ENCODE measurements around the gene PCDH9.

Gene PCDH9

DNA sequence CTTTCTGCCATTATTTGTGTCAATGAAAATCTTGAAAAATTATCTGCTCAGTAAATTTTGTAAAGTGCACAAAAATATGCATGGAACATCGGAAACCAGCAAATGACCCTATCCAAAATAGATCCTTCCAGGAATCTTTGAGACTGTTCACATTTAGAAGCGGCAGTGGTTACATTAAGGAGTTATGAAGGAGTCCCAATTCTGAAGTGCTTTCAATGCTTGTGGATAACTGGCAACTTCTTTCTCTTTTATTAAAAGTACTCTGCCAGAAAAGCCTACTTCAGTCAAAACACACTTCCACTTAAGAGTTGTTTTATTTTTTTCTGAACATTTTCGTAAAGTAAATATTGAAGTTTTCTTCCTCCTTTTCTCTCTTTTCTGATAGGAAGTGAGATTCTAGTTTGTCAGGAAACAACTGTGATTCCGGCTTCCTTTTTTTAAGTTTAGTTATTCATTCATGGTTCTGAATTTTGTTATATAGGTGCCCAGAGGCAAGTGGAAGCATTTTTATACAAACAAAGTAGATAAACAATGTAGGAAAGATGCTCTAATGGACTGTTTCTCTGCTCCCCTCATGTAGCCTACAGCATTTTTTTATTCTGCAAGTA lies 83.5 kb downstream of the PCDH9 start:
- Histone ChIP-seq H3K27ac (no peak overlapping the region), H3K9ac (ENCODE audit: insufficient read length) (no peak overlapping the region), H3K4me3 (no peak overlapping the region), H3K9me3 (ENCODE audit: low read depth, low read length) (no peaks in the 10 kb centered on the region), H3K36me3 (ENCODE audit: insufficient read depth, low read length) (no peaks in the 10 kb centered on the region)
- TF ChIP-seq FOXP2 (optimal IDR thresholded peaks at IDR 0.05; ENCODE audit: control extremely low read depth, extremely low read length, insufficient read depth), result no peak
- no peak for TF ChIP-seq EZH2 (IDR thresholded peaks at IDR 0.05)
- no peak for TF ChIP-seq POLR2AphosphoS5 (IDR thresholded peaks at IDR 0.05; ENCODE audit: borderline replicate concordance, low read depth, low read length)
- no peak for DNase-seq (ENCODE audit: low read depth, low spot score)

DNA sequence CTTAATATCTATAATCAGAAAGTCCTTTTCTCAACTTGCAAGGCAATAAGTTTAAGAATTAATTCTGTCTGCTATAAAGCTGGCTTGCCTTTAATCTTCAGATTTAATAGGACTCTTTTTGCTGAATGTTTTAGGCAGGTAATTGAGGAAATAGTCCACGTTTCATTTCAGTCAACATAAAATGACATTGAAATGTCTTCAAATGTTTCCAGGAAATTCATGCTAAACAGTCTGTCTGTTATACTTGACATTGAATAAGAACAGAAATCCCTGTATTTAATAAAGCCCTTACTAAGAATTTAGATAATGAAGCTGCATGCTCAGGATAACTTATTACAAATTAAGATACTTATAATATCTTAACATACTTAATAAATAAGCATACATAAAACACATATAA lies 84.2 kb downstream of the PCDH9 start:
- Histone ChIP-seq H3K9me3 (ENCODE audit: low read depth, low read length) (no peaks in the 10 kb centered on the region), H3K9ac (ENCODE audit: insufficient read length) (no peak overlapping the region), H3K4me3 (no peak overlapping the region), H3K27ac (no peak overlapping the region), H3K36me3 (ENCODE audit: insufficient read depth, low read length) (no peaks in the 10 kb centered on the region)
- no peak for TF ChIP-seq EZH2 (IDR thresholded peaks at IDR 0.05)
- TF ChIP-seq POLR2AphosphoS5 (IDR thresholded peaks at IDR 0.05; ENCODE audit: borderline replicate concordance, low read depth, low read length), result no peak
- no peak for TF ChIP-seq FOXP2 (optimal IDR thresholded peaks at IDR 0.05; ENCODE audit: control extremely low read depth, extremely low read length, insufficient read depth)
- no peak for DNase-seq (ENCODE audit: low read depth, low spot score)

DNA sequence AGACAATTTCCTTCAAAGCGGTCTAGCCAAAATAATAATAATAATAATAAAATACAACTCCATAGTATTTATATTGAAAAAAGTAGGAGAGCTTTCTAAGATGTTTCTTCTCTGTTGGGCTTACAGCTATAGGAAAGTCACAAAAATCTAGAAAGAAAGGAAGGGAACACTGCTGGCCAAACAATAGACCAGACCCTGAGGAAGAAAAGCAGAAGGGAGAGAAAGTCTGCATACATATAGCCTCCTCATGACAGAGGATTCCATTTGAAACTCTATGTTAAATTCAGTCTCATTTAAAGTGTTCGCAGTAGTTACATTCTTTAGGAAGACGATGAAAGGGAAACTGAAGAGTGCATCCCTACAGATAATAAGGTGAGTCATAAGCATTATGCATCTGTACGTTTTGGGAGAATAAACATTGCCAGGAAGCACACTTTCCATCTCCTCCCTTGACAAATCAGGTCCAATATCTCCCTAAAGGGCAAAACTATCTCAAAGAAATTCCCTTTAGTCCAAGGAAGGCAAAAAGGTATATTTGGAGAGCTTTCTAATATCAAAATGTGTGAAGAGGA lies 86.5 kb downstream of the PCDH9 start:
- no peak for DNase-seq (ENCODE audit: low read depth, low spot score)
- TF ChIP-seq EZH2 (IDR thresholded peaks at IDR 0.05), result no peak
- TF ChIP-seq POLR2AphosphoS5 (IDR thresholded peaks at IDR 0.05; ENCODE audit: borderline replicate concordance, low read depth, low read length), result no peak
- no peak for TF ChIP-seq FOXP2 (optimal IDR thresholded peaks at IDR 0.05; ENCODE audit: control extremely low read depth, extremely low read length, insufficient read depth)

DNA sequence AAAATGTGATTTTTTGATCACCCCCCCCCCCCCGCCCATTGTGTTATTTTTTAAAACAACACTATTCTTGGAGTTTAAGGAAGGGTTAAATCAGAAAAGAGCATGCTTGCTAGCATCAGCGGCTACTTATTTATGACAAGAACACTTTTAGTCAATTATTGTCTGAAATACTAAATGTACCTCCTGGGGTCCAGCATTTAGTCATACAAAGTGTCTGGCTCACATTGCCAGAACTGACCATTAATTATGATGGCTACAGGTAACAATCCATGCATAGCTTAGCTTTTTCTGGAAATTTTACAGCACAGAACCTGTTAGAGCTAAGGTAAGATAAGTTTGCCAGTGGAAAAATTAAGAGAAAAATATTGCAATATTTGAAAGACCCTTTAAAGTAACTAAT lies 90.1 kb downstream of the PCDH9 start:
- Histone ChIP-seq H3K9me3 (ENCODE audit: low read depth, low read length) (no peaks in the 10 kb centered on the region), H3K27ac (no peak overlapping the region), H3K4me3 (no peak overlapping the region), H3K36me3 (ENCODE audit: insufficient read depth, low read length) (no peaks in the 10 kb centered on the region), H3K9ac (ENCODE audit: insufficient read length) (no peak overlapping the region)
- no peak for DNase-seq (ENCODE audit: low read depth, low spot score)
- TF ChIP-seq EZH2 (IDR thresholded peaks at IDR 0.05), result no peak
- TF ChIP-seq FOXP2 (optimal IDR thresholded peaks at IDR 0.05; ENCODE audit: control extremely low read depth, extremely low read length, insufficient read depth), result no peak
- no peak for TF ChIP-seq POLR2AphosphoS5 (IDR thresholded peaks at IDR 0.05; ENCODE audit: borderline replicate concordance, low read depth, low read length)

More for the DNA sequence above, 86.5 kb downstream of the PCDH9 start:
- no peaks in the 10 kb centered on the region for H3K36me3 ChIP-seq (ENCODE audit: insufficient read depth, low read length)
- no peaks in the 10 kb centered on the region for H3K9me3 ChIP-seq (ENCODE audit: low read depth, low read length)
- no peak overlapping the region for H3K27ac ChIP-seq
- no peak overlapping the region for H3K4me3 ChIP-seq
- no peak overlapping the region for H3K9ac ChIP-seq (ENCODE audit: insufficient read length)

DNA sequence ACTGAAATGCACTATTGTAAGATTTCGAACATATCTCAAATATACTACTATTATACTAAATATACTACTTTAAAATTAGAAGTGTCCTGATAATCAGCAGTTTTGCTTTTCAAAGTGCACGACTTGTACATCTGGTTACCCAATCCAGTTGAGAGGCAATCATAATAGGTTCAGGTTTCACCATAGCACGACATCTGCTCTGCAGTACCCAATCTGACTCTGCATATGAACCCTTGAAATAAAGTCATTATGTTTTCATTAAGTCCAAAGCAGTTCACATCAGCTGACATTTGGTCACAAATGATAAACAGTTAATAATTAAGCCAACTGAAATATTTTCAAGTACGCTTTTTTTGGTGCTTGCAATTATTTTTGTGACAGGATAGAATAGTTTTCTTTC lies 90.6 kb downstream of the PCDH9 start:
- DNase-seq (ENCODE audit: low read depth, low spot score), result no peak
- Histone ChIP-seq H3K27ac (no peak overlapping the region), H3K36me3 (ENCODE audit: insufficient read depth, low read length) (no peaks in the 10 kb centered on the region)

DNA sequence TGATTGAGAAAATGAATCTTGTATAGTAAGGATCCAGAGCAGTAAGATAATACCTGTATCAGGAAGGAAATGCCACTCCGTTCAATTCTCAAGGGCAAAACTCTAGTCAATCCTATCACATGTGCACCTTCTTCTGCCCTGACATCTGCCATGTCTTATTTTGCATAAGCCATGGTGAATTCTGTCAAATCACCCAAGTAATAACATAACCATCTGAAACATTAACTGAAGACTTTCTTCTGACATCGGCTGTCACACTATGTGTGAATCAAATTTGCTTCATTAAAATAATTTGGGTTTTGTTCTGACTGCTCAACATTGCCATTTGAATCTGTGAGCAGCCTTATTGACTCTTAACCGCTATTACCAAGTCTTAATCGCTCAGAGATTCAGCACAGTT lies 91.2 kb downstream of the PCDH9 start:
- Histone ChIP-seq H3K27ac (no peak overlapping the region), H3K36me3 (ENCODE audit: insufficient read depth, low read length) (no peaks in the 10 kb centered on the region), H3K9ac (ENCODE audit: insufficient read length) (no peak overlapping the region), H3K4me3 (no peak overlapping the region), H3K9me3 (ENCODE audit: low read depth, low read length) (no peaks in the 10 kb centered on the region)
- no peak for DNase-seq (ENCODE audit: low read depth, low spot score)
- TF ChIP-seq EZH2 (IDR thresholded peaks at IDR 0.05), result no peak
- TF ChIP-seq FOXP2 (optimal IDR thresholded peaks at IDR 0.05; ENCODE audit: control extremely low read depth, extremely low read length, insufficient read depth), result no peak
- no peak for TF ChIP-seq POLR2AphosphoS5 (IDR thresholded peaks at IDR 0.05; ENCODE audit: borderline replicate concordance, low read depth, low read length)

More for the DNA sequence above, 90.6 kb downstream of the PCDH9 start:
- TF ChIP-seq POLR2AphosphoS5 (IDR thresholded peaks at IDR 0.05; ENCODE audit: borderline replicate concordance, low read depth, low read length) (no peak), FOXP2 (optimal IDR thresholded peaks at IDR 0.05; ENCODE audit: control extremely low read depth, extremely low read length, insufficient read depth) (no peak), EZH2 (IDR thresholded peaks at IDR 0.05) (no peak)
- no peak overlapping the region for H3K9ac ChIP-seq (ENCODE audit: insufficient read length)
- no peak overlapping the region for H3K4me3 ChIP-seq
- no peaks in the 10 kb centered on the region for H3K9me3 ChIP-seq (ENCODE audit: low read depth, low read length)

DNA sequence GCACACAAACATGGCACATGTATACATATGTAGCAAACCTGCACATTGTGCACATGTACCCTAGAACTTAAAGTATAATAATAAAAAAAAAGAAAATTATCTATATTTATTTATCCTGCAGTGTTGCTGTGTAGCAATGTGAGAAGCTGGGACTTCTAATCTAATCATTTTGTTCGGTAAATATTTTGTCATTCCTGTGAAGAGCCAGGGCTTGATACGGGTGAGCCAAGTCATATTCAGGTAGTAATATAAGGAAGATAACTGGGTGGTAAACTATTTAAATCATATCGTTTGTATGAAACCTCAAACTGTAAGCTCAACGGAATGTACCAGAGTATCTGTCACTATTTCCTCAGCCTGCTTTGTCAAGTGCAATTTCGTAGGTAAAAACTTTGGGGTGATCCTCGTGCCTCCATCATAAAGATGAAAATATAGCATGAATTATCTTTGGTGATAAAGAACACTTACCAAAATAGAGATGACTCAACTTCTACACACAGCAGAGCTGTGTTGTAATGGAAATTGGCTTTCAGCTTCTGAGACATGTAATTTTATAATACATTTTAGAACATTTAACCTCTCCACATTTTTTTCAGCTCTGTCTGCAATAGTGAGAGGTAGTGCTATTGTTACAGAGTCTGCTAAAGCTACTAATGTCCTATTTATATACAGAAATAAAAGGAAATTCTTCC lies 92.9 kb downstream of the PCDH9 start:
- Histone ChIP-seq H3K9me3 (ENCODE audit: low read depth, low read length) (no peaks in the 10 kb centered on the region), H3K4me3 (no peak overlapping the region), H3K27ac (no peak overlapping the region), H3K36me3 (ENCODE audit: insufficient read depth, low read length) (no peaks in the 10 kb centered on the region), H3K9ac (ENCODE audit: insufficient read length) (no peak overlapping the region)
- TF ChIP-seq FOXP2 (optimal IDR thresholded peaks at IDR 0.05; ENCODE audit: control extremely low read depth, extremely low read length, insufficient read depth) (no peak), EZH2 (IDR thresholded peaks at IDR 0.05) (no peak), POLR2AphosphoS5 (IDR thresholded peaks at IDR 0.05; ENCODE audit: borderline replicate concordance, low read depth, low read length) (no peak)
- no peak for DNase-seq (ENCODE audit: low read depth, low spot score)

DNA sequence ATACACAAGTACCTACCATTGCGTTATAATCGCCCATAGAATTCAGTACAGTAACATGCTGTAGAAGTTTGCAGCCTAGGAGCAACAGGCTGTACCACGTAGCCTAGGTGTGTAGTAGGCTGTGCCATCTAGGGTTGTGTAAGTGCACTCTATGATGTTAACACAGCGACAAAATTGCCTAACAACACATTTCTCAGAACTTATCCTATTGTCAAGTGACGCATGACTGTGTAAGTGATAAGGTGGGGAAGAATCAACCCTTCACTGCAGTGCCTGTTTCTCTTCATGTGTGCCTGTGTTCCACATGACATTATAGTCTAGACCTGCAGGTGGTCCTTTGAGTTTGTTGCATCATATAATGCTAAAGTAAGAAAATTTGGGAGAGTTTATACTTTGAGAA lies 94.0 kb downstream of the PCDH9 start:
- Histone ChIP-seq H3K27ac (no peak overlapping the region), H3K4me3 (no peak overlapping the region), H3K36me3 (ENCODE audit: insufficient read depth, low read length) (no peaks in the 10 kb centered on the region), H3K9ac (ENCODE audit: insufficient read length) (no peak overlapping the region), H3K9me3 (ENCODE audit: low read depth, low read length) (no peaks in the 10 kb centered on the region)
- TF ChIP-seq FOXP2 (optimal IDR thresholded peaks at IDR 0.05; ENCODE audit: control extremely low read depth, extremely low read length, insufficient read depth) (no peak), POLR2AphosphoS5 (IDR thresholded peaks at IDR 0.05; ENCODE audit: borderline replicate concordance, low read depth, low read length) (no peak), EZH2 (IDR thresholded peaks at IDR 0.05) (no peak)
- no peak for DNase-seq (ENCODE audit: low read depth, low spot score)
